Neural cell (in vitro differentiated cells): ENCODE results near the gene ANP32E.

Experiments
- CTCF ChIP-seq: fragments of 450-650 bp; IDR thresholded peaks from 2 replicates; pipeline ENCODE4 v1.5.1; 2014; ENCODE audit warnings: antibody characterized with exemption, mild to moderate bottlenecking, moderate library complexity; ENCODE audit not compliant: poor library complexity, severe bottlenecking
- EP300 ChIP-seq: fragments of 450-650 bp; conservative IDR thresholded peaks from 2 replicates; pipeline ENCODE4 v1.6.1; 2014; ENCODE audit warnings: antibody characterized with exemption, mild to moderate bottlenecking, moderate library complexity; ENCODE audit not compliant: poor library complexity, severe bottlenecking
- EZH2 ChIP-seq: fragments of 200-600, 300-800 bp; shearing (Covaris generic), sonication (generic); IDR thresholded peaks from 2 replicates; pipeline ENCODE4 v1.6.1; 2014; ENCODE audit warnings: antibody characterized with exemption, low read length, borderline replicate concordance, mild to moderate bottlenecking; ENCODE audit not compliant: insufficient read depth, poor library complexity, severe bottlenecking
- POLR2AphosphoS5 ChIP-seq: IDR thresholded peaks from 2 replicates; pipeline ENCODE4 v1.6.1; 2012
- RAD21 ChIP-seq: fragments of 450-650 bp; conservative IDR thresholded peaks from 2 replicates; pipeline ENCODE4 v1.6.1; 2014; ENCODE audit warnings: antibody characterized with exemption, mild to moderate bottlenecking, moderate library complexity
- SMC3 ChIP-seq: fragments of 450-650 bp; conservative IDR thresholded peaks from 2 replicates; pipeline ENCODE4 v1.6.1; 2014; ENCODE audit warnings: antibody characterized with exemption, mild to moderate bottlenecking, moderate library complexity; ENCODE audit not compliant: poor library complexity
- TAF1 ChIP-seq: IDR thresholded peaks from 2 replicates; pipeline ENCODE4 v1.6.1; 2012; ENCODE audit warnings: low read depth
- TF ChIP-seq, protein P1 (sequence below): IDR thresholded peaks from 2 replicates; pipeline ENCODE4 v1.6.1; 2012; ENCODE audit warnings: borderline replicate concordance

- TF ChIP-seq CTCF (no peak), EZH2 (no peak), TAF1 (no peak), RAD21 (no peak), EP300 (no peak), SMC3 (no peak), POLR2AphosphoS5 (no peak)
- TF ChIP-seq, protein P1, sequence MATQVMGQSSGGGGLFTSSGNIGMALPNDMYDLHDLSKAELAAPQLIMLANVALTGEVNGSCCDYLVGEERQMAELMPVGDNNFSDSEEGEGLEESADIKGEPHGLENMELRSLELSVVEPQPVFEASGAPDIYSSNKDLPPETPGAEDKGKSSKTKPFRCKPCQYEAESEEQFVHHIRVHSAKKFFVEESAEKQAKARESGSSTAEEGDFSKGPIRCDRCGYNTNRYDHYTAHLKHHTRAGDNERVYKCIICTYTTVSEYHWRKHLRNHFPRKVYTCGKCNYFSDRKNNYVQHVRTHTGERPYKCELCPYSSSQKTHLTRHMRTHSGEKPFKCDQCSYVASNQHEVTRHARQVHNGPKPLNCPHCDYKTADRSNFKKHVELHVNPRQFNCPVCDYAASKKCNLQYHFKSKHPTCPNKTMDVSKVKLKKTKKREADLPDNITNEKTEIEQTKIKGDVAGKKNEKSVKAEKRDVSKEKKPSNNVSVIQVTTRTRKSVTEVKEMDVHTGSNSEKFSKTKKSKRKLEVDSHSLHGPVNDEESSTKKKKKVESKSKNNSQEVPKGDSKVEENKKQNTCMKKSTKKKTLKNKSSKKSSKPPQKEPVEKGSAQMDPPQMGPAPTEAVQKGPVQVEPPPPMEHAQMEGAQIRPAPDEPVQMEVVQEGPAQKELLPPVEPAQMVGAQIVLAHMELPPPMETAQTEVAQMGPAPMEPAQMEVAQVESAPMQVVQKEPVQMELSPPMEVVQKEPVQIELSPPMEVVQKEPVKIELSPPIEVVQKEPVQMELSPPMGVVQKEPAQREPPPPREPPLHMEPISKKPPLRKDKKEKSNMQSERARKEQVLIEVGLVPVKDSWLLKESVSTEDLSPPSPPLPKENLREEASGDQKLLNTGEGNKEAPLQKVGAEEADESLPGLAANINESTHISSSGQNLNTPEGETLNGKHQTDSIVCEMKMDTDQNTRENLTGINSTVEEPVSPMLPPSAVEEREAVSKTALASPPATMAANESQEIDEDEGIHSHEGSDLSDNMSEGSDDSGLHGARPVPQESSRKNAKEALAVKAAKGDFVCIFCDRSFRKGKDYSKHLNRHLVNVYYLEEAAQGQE: no peak
These were observed 59.3 kb downstream of the ANP32E start for GRCh38 chr1:150176593-150176992.
